GM23338 (cell line): ENCODE measurements around the gene OR2V2. TPM values are rescaled to one million over a fixed set of nuclear protein-coding genes. Genes with fewer than 3 reads are reported as not detected.
"Not testable (repeated sequence)": the region's sequence is repeated elsewhere in the genome, so short reads cannot be mapped to it uniquely, and the experiment has no call there.

ENCODE experiments used
- ATAC-seq: fragments of 200-7000 bp; cut with Tn5 transposase; 3 replicates; pipeline ENCODE4 v1.9.1; 2020
- DNase-seq: peaks from one replicate; pipeline ENCODE4 v3.0.0-alpha.2; 2015; ENCODE audit warnings: low spot score
- H2AFZ ChIP-seq: fragments of 200-600 bp; sonication (generic); 2 replicates; pipeline ENCODE4 v1.8.0; 2016; ENCODE audit warnings: antibody characterized with exemption, mild to moderate bottlenecking, moderate library complexity
- H3F3A ChIP-seq: fragments of 200-600 bp; sonication (generic); replicated peaks from 2 replicates; pipeline ENCODE4 v1.8.0; 2017; ENCODE audit warnings: antibody characterized with exemption, mixed run types, low read depth
- H3K27ac ChIP-seq: fragments of 200-600 bp; sonication (generic); 2 replicates; pipeline ENCODE4 v1.6.1; 2016; ENCODE audit warnings: low read depth
- H3K27me3 ChIP-seq: fragments of 200-600 bp; sonication (generic); 2 replicates; pipeline ENCODE4 v1.8.0; 2016; ENCODE audit warnings: mild to moderate bottlenecking, mixed run types, moderate library complexity; ENCODE audit not compliant: insufficient read depth
- H3K36me3 ChIP-seq: fragments of 200-600 bp; sonication (generic); 2 replicates; pipeline ENCODE4 v1.8.0; 2016; ENCODE audit warnings: mild to moderate bottlenecking; ENCODE audit not compliant: insufficient read depth
- H3K4me1 ChIP-seq: fragments of 200-600 bp; sonication (generic); 2 replicates; pipeline ENCODE4 v1.8.0; 2016; ENCODE audit warnings: mild to moderate bottlenecking, moderate library complexity; ENCODE audit not compliant: insufficient read depth
- H3K4me2 ChIP-seq: fragments of 200-600 bp; sonication (generic); 2 replicates; pipeline ENCODE4 v1.7.1; 2017; ENCODE audit warnings: mixed run types
- H3K4me3 ChIP-seq: fragments of 200-600 bp; sonication (generic); 2 replicates; pipeline ENCODE4 v1.6.1; 2016; ENCODE audit warnings: mixed run types
- H3K79me2 ChIP-seq: fragments of 200-600 bp; sonication (generic); replicated peaks from 2 replicates; pipeline ENCODE4 v1.8.0; 2017; ENCODE audit warnings: mild to moderate bottlenecking; ENCODE audit not compliant: insufficient read depth
- H3K9me2 ChIP-seq: fragments of 200-600 bp; sonication (generic); 2 replicates; pipeline ENCODE4 v1.8.0; 2017; ENCODE audit not compliant: insufficient read depth
- H4K20me1 ChIP-seq: fragments of 200-600 bp; sonication (generic); replicated peaks from 2 replicates; pipeline ENCODE4 v1.8.0; 2017; ENCODE audit warnings: mild to moderate bottlenecking; ENCODE audit not compliant: insufficient read depth
- H3K27ac Mint-ChIP-seq: 2 replicates; pipeline ENCODE4 v1.8.0; 2020; ENCODE audit warnings: inconsistent platforms, mild to moderate bottlenecking, moderate library complexity, mixed read lengths
- H3K27me3 Mint-ChIP-seq: 3 replicates; pipeline ENCODE4 v1.8.0; 2022; ENCODE audit warnings: low read depth, mild to moderate bottlenecking, moderate library complexity, mixed read lengths, inconsistent platforms; ENCODE audit not compliant: insufficient read depth, poor library complexity
- H3K36me3 Mint-ChIP-seq: 3 replicates; pipeline ENCODE4 v1.8.0; 2021; ENCODE audit warnings: low read depth, mild to moderate bottlenecking, inconsistent platforms, moderate library complexity, mixed read lengths
- H3K4me1 Mint-ChIP-seq: 3 replicates; pipeline ENCODE4 v1.8.0; 2020; ENCODE audit warnings: mild to moderate bottlenecking, inconsistent platforms, mixed read lengths
- H3K4me3 Mint-ChIP-seq: 3 replicates; pipeline ENCODE4 v1.8.0; 2021; ENCODE audit warnings: moderate library complexity, mild to moderate bottlenecking, inconsistent platforms, mixed read lengths
- H3K9me3 Mint-ChIP-seq: 3 replicates; pipeline ENCODE4 v1.8.0; 2020; ENCODE audit warnings: moderate library complexity, mild to moderate bottlenecking, inconsistent platforms, mixed read lengths
- CTCF ChIP-seq, 2 experiments: fragments of 200-600 bp in 1 of 2; sonication (generic) in 1 of 2; conservative IDR thresholded peaks; 2 replicates each; pipeline versions ENCODE4 v1.5.1 to v1.6.1; 2016 to 2017; ENCODE audit warnings: antibody characterized with exemption in 2 of 2, low read depth in 2 of 2, mild to moderate bottlenecking in 2 of 2, moderate library complexity in 1 of 2
- ETS1 ChIP-seq: IDR thresholded peaks from 2 replicates; pipeline ENCODE4 v1.6.1; 2016; ENCODE audit warnings: antibody characterized with exemption
- EZH2 ChIP-seq: fragments of 200-600 bp; sonication (generic); IDR thresholded peaks from one replicate; pipeline ENCODE4 v1.8.0; 2017; ENCODE audit warnings: antibody characterized with exemption, mild to moderate bottlenecking, low read depth; ENCODE audit not compliant: unreplicated experiment
- NANOG ChIP-seq: IDR thresholded peaks from 2 replicates; pipeline ENCODE4 v1.6.1; 2016; ENCODE audit warnings: antibody characterized with exemption, borderline replicate concordance
- ZNF331 ChIP-seq: fragments of 250-450 bp; sonication (Bioruptor Pico); IDR thresholded peaks from 2 replicates; pipeline ENCODE4 v1.5.0; 2020; ENCODE audit warnings: low read depth, mild to moderate bottlenecking, moderate library complexity
- ZNF462 ChIP-seq: fragments of 250-450 bp; sonication (Bioruptor Pico); IDR thresholded peaks from 2 replicates; pipeline ENCODE4 v1.5.0; 2020; ENCODE audit warnings: mild to moderate bottlenecking, moderate library complexity
- polyA plus RNA-seq: library from polyadenylated mRNA; unstranded; fragments of >200 nt; fragmentation: Nextera tagmentation; extraction: Ambion mirVana; gene quantifications from 2 replicates; pipeline ENCODE4 v1.2.1, GENCODE V29; 2016
- total RNA-seq: library from RNA; depleted of rRNA; stranded (reverse); fragments of >200 nt; shearing (Covaris generic); gene quantifications from 2 replicates; pipeline ENCODE4 v1.2.3, GENCODE V29; 2014

Gene OR2V2
- total and polyA plus RNA-seq, 2 experiments from 2014 or later, result not detected

GRCh38 chr5:181112476-181112875, 34.9 kb upstream of the OR2V2 start (continued):
- TF ChIP-seq CTCF (conservative IDR thresholded peaks at IDR 0.05; ENCODE audit: low read depth in 2 of 2), result no peak

- peaks cover 29% of the 10 kb centered on the region for H3K4me1 Mint-ChIP-seq
- H3K36me3 Mint-ChIP-seq, H3K4me3 Mint-ChIP-seq: not testable (repeated sequence)
Observed at GRCh38 chr5:181113572-181113971, 33.8 kb upstream of the OR2V2 start.

GRCh38 chr5:181114284-181114843, 33.0 kb upstream of the OR2V2 start:
- DNase-seq (peak; percentile 40), ATAC-seq (peak; percentile 14)
- Histone ChIP-seq H2AFZ (peak overlapping the region; percentile 99), H3K4me2 (peak overlapping the region; percentile 94), H3K79me2 (no peaks in the 10 kb centered on the region), H3K36me3 (no peaks in the 10 kb centered on the region), H3K27ac (no peak overlapping the region), H4K20me1 (no peaks in the 10 kb centered on the region), H3K4me1 (peaks cover 28% of the 10 kb centered on the region), H3K4me3 (peak overlapping the region; percentile 65), H3K27me3 (peaks cover 61% of the 10 kb centered on the region), H3K9me2 (no peaks in the 10 kb centered on the region), H3F3A (0 out of 2 replicates have a peak, but pooled peaks cover 6% of the 10 kb centered on the region)
- H3K9me3 Mint-ChIP-seq, result peaks cover 9% of the 10 kb centered on the region; the same call in 2 of the 3 replicates
- no peak overlapping the region for H3K27ac Mint-ChIP-seq
- H3K36me3 Mint-ChIP-seq, result peaks cover 3% of the 10 kb centered on the region; the same call in 2 of the 3 replicates
- H3K4me3 Mint-ChIP-seq, result peak overlapping the region; percentile 73
- peaks cover 21% of the 10 kb centered on the region for H3K4me1 Mint-ChIP-seq
- H3K27me3 Mint-ChIP-seq, result peaks cover 40% of the 10 kb centered on the region
- TF ChIP-seq ETS1, result no peak
- TF ChIP-seq ZNF331 (CRISPR knock-in tag), result no peak
- no peak for TF ChIP-seq ZNF462 (CRISPR knock-in tag)
- no peak for TF ChIP-seq EZH2
- no peak for TF ChIP-seq NANOG

More at GRCh38 chr5:181113572-181113971, 33.8 kb upstream of the OR2V2 start:
- H3K9me2 ChIP-seq, H2AFZ ChIP-seq, H3K36me3 ChIP-seq, H3K27ac Mint-ChIP-seq, H3F3A ChIP-seq, H4K20me1 ChIP-seq, ATAC-seq, H3K4me2 ChIP-seq, H3K4me3 ChIP-seq, DNase-seq, H3K27ac ChIP-seq, H3K9me3 Mint-ChIP-seq, H3K79me2 ChIP-seq: not testable (repeated sequence)
- Histone ChIP-seq H3K4me1 (peaks cover 35% of the 10 kb centered on the region), H3K27me3 (peaks cover 65% of the 10 kb centered on the region)
- H3K27me3 Mint-ChIP-seq, result peaks cover 40% of the 10 kb centered on the region
